Common myeloid progenitor, CD34-positive (primary cell): ENCODE results near the gene UMOD.

Source experiments
- CTCF ChIA-PET: fragments of 350-600 bp; sonication (Branson Sonifier 250); formaldehyde crosslinking; loops from one replicate; lab custom pipeline; 2021; ENCODE audit warnings: antibody characterized with exemption; lab: Charles Lee
- POLR2A ChIA-PET: fragments of 350-600 bp; sonication (Branson Sonifier 250); formaldehyde crosslinking; loops from one replicate; lab custom pipeline; 2021; ENCODE audit warnings: antibody characterized with exemption; lab: Charles Lee
- DNase-seq, 3 donors: peaks; one replicate each; pipeline versions ENCODE4 v3.0.0 to v3.0.0-alpha.2; 2013
- H3K27ac ChIP-seq, 2 experiments: 1 replicate in 1 of 2; 2 replicates in 1 of 2; pipeline ENCODE4 v1.7.0; 2013; ENCODE audit warnings: inconsistent platforms in 2 of 2, low read length in 2 of 2, mild to moderate bottlenecking in 2 of 2, low read depth in 1 of 2, moderate library complexity in 1 of 2; ENCODE audit not compliant: severe bottlenecking in 2 of 2, insufficient read depth in 1 of 2, poor library complexity in 1 of 2
- H3K27me3 ChIP-seq, 5 experiments: replicated peaks in 2 of 5; 1 replicate in 3 of 5; 2 replicates in 2 of 5; pipeline versions ENCODE4 v1.6.1 to v1.7.0; 2013; ENCODE audit warnings: low read length in 4 of 5, mild to moderate bottlenecking in 2 of 5, moderate library complexity in 2 of 5, inconsistent platforms in 1 of 5; ENCODE audit not compliant: insufficient read depth in 5 of 5, control insufficient read depth in 4 of 5
- H3K36me3 ChIP-seq, 4 experiments: 1 replicate in 2 of 4; 2 replicates in 2 of 4; pipeline versions ENCODE4 v1.6.1 to v1.7.0; 2013; ENCODE audit warnings: low read length in 3 of 4, control low read depth in 1 of 4, mild to moderate bottlenecking in 1 of 4; ENCODE audit not compliant: control insufficient read depth in 4 of 4, insufficient read depth in 4 of 4
- H3K4me1 ChIP-seq, 4 experiments: 1 replicate in 3 of 4; 2 replicates in 1 of 4; pipeline versions ENCODE4 v1.6.1 to v1.7.1; 2013; ENCODE audit warnings: low read length in 3 of 4, mild to moderate bottlenecking in 3 of 4, control low read depth in 1 of 4, inconsistent platforms in 1 of 4, moderate library complexity in 1 of 4; ENCODE audit not compliant: control insufficient read depth in 4 of 4, insufficient read depth in 4 of 4; ENCODE audit errors: control extremely low read depth in 1 of 4
- H3K4me3 ChIP-seq, 7 experiments: 1 replicate in 4 of 7; 2 replicates in 3 of 7; pipeline versions ENCODE4 v1.5.1 to v1.7.0; 2013; ENCODE audit warnings: mild to moderate bottlenecking in 7 of 7, low read length in 6 of 7, moderate library complexity in 6 of 7, inconsistent platforms in 2 of 7, low read depth in 2 of 7, control low read depth in 1 of 7; ENCODE audit not compliant: insufficient read depth in 4 of 7, control insufficient read depth in 1 of 7; ENCODE audit errors: extremely low read depth in 1 of 7
- H3K9me3 ChIP-seq, 5 experiments: 1 replicate in 4 of 5; 2 replicates in 1 of 5; pipeline versions ENCODE4 v1.6.1 to v1.7.1; 2013; ENCODE audit warnings: low read length in 4 of 5, mild to moderate bottlenecking in 2 of 5, inconsistent platforms in 1 of 5, low read depth in 1 of 5, moderate library complexity in 1 of 5; ENCODE audit not compliant: control insufficient read depth in 4 of 5, insufficient read depth in 2 of 5; ENCODE audit errors: control extremely low read depth in 1 of 5
- WGBS: methylation state at CpG from one replicate; pipeline ENCODE4 v1.1.5; 2013; ENCODE audit not compliant: insufficient coverage; 5-methylcytosine and 5-hydroxymethylcytosine counted together

UMOD gene

GRCh38 chr16:20364051-20364450 is 11.5 kb upstream of the UMOD start:
- no peak overlapping the region for H3K27ac ChIP-seq
- H3K27me3 ChIP-seq = peaks cover 0 to 3% (median 0%) of the 10 kb centered on the region in 5 experiments
- POLR2A ChIA-PET = interaction anchor here (0.6 kb wide), 1 partner anchor 23 kb away, joined by 4 read pairs; no protein-coding TSS in a partner anchor
- DNase-seq = no peak
- no peak overlapping the region for H3K4me3 ChIP-seq
- H3K36me3 ChIP-seq = no peaks in the 10 kb centered on the region
- CTCF ChIA-PET = no interaction called here
- WGBS = 100% methylated on average over 2 of the region's 3 CpGs
- H3K4me1 ChIP-seq = no peaks in the 10 kb centered on the region
- H3K9me3 ChIP-seq = no peaks in the 10 kb centered on the region

GRCh38 chr16:20363191-20363590 is 10.7 kb upstream of the UMOD start:
- H3K9me3 ChIP-seq = no peaks in the 10 kb centered on the region
- no peak overlapping the region for H3K27ac ChIP-seq
- no peak overlapping the region for H3K4me3 ChIP-seq
- H3K4me1 ChIP-seq = no peaks in the 10 kb centered on the region
- WGBS = no CpG with 5 or more reads among the region's 2 CpGs
- DNase-seq = no peak
- CTCF ChIA-PET = no interaction called here
- peaks cover 0 to 3% (median 0%) of the 10 kb centered on the region in 5 experiments for H3K27me3 ChIP-seq
- POLR2A ChIA-PET = interaction anchor here (0.6 to 0.7 kb wide), 2 partner anchors 24 to 1507 kb away, joined by 4 to 9 read pairs; no protein-coding TSS in a partner anchor
- no peaks in the 10 kb centered on the region for H3K36me3 ChIP-seq

- CTCF ChIA-PET = interaction anchor here (1.2 kb wide), 1 partner anchor 23 kb away, joined by 3 read pairs; no protein-coding TSS in a partner anchor
- H3K4me3 ChIP-seq = no peak overlapping the region
Observed at GRCh38 chr16:20359997-20360396, 7.5 kb upstream of the UMOD start.

GRCh38 chr16:20355114-20355782 is 2.7 kb upstream of the UMOD start:
- ChIA-PET POLR2A (no interaction called here), CTCF (no interaction called here)
- DNase-seq = no peak
- WGBS = 87% methylated on average over 6 of the region's 7 CpGs
- no peak overlapping the region for H3K27ac ChIP-seq
- H3K4me1 ChIP-seq = no peaks in the 10 kb centered on the region
- no peak overlapping the region for H3K4me3 ChIP-seq
- H3K9me3 ChIP-seq = no peaks in the 10 kb centered on the region
- H3K36me3 ChIP-seq = no peaks in the 10 kb centered on the region
- H3K27me3 ChIP-seq = peaks cover 0 to 14% (median 4%) of the 10 kb centered on the region in 5 experiments

More at GRCh38 chr16:20359997-20360396, 7.5 kb upstream of the UMOD start:
- DNase-seq = no peak
- Histone ChIP-seq H3K27ac (no peak overlapping the region), H3K9me3 (no peaks in the 10 kb centered on the region), H3K36me3 (no peaks in the 10 kb centered on the region), H3K27me3 (peaks cover 0 to 2% (median 0%) of the 10 kb centered on the region in 5 experiments), H3K4me1 (no peaks in the 10 kb centered on the region)
- POLR2A ChIA-PET = no interaction called here
- WGBS = 40% methylated on average over 1 of the region's 2 CpGs

- Histone ChIP-seq H3K27ac (no peak overlapping the region), H3K36me3 (no peaks in the 10 kb centered on the region), H3K4me3 (no peak overlapping the region), H3K27me3 (peaks cover 0 to 31% (median 9%) of the 10 kb centered on the region in 5 experiments), H3K4me1 (no peaks in the 10 kb centered on the region), H3K9me3 (no peaks in the 10 kb centered on the region)
- no peak for DNase-seq
- ChIA-PET CTCF (no interaction called here), POLR2A (no interaction called here)
Observed at GRCh38 chr16:20353379-20353778, 864 bp upstream of the UMOD start.

GRCh38 chr16:20349615-20350014 is 2.9 kb downstream of the UMOD start:
- ChIA-PET POLR2A (no interaction called here), CTCF (no interaction called here)
- Histone ChIP-seq H3K4me1 (no peaks in the 10 kb centered on the region), H3K4me3 (no peak overlapping the region), H3K27ac (no peak overlapping the region), H3K27me3 (peaks cover 0 to 41% (median 7%) of the 10 kb centered on the region in 5 experiments), H3K36me3 (no peaks in the 10 kb centered on the region), H3K9me3 (no peaks in the 10 kb centered on the region)
- no peak for DNase-seq
- WGBS = 92% methylated on average over 2 of the region's 6 CpGs

GRCh38 chr16:20348365-20349185 is 3.9 kb downstream of the UMOD start:
- peaks cover 0 to 41% (median 7%) of the 10 kb centered on the region in 5 experiments for H3K27me3 ChIP-seq
- no peaks in the 10 kb centered on the region for H3K36me3 ChIP-seq
- CTCF ChIA-PET = no interaction called here
- no peak for DNase-seq
- no peaks in the 10 kb centered on the region for H3K4me1 ChIP-seq
- no peaks in the 10 kb centered on the region for H3K9me3 ChIP-seq
- no peak overlapping the region for H3K27ac ChIP-seq
- POLR2A ChIA-PET = no interaction called here
- H3K4me3 ChIP-seq = no peak overlapping the region
- WGBS = 35% methylated on average over 75 of the region's 77 CpGs
